GM19328 (cell line): ENCODE data around the gene ELP4.
"Not testable (repeated sequence)": the region's sequence is repeated elsewhere in the genome, so short reads cannot be mapped to it uniquely, and the experiment has no call there.

Experiments
- ATAC-seq: cut with Tn5 transposase; IDR thresholded peaks from one replicate; pipeline ENCODE4 v1.9.1; 2021; ENCODE audit warnings: mild to moderate bottlenecking, moderate library complexity; ENCODE audit not compliant: unreplicated experiment

The ELP4 gene

DNA sequence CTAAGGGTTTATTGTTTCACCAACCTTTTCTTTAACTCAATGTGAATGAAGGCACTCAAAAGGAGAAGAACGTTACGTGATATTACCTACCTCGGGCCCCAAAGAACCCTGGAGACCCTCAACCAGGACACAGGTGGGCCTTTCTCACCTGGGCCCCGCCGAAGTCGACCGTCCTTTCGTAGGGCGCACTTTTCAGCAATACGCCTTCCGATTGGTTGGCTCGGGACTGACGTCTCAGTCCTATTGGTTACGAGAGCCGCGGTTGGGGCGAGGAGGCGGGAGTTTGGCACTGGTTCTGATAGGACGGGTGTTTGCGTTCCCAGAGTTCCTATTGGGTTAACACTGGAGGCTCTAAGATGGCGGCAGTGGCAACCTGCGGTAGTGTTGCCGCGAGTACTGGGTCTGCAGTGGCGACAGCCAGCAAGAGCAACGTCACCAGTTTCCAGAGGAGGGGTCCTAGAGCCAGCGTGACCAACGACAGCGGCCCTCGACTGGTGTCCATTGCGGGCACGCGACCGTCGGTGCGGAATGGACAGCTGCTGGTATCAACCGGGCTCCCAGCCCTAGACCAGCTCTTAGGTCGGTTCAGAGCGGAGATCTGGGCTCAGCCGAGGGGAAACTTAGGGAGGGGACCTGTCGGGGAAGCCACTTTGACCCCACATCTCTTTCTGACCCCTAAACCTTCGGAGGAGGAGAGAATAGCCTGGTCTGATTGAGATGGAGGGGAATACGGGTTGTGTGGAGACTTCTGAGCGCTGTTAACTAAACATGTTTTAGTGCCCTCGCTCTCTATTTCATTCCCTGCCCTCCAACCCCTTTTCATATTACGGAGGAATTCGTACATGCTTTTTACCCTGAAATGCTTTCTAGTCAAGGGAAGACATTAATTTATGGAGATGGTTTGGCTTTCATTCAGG, at the start of gene ELP4, which contains the start of gene IMMP1L:
ELP4 (plus strand) TSS at position 339 of the 917 bp plus-strand sequence; CDS start at position 357, 18 bp downstream.
IMMP1L (minus strand) TSS at position 194 of the 917 bp plus-strand sequence. CDS start 46,346 bp downstream, outside the sequence.
- peak; percentile 100 for ATAC-seq

- ATAC-seq = no peak
These were observed 45.1 kb upstream of the ELP4 start for GRCh38 chr11:31464436-31464835.

DNA sequence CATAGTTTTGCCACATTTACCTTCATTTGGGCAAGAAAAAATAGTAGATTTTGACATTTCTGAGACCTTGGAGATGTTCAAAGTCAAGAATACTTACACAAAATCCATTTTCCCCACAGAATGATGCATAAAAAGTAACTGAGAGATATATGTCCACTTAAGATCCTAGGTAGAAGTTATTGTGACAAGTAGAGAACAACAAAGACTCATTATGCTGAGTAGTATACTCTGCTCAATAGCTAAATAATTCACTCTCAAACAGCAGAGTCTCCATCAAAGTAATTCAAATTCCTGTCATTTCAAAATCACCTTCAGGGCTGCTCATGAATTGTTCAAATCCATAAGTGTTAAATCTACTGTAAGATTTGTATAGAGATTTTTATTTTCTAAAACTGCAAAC, 35.5 kb upstream of the ELP4 start:
- no peak for ATAC-seq

- ATAC-seq = no peak
These were observed 31.9 kb upstream of the ELP4 start for GRCh38 chr11:31477528-31478222.

- no peak for ATAC-seq
These were observed 31.4 kb upstream of the ELP4 start for GRCh38 chr11:31478223-31478590.

GRCh38 chr11:31479066-31479465, 30.5 kb upstream of the ELP4 start:
- no peak for ATAC-seq

GRCh38 chr11:31480930-31481329, 28.6 kb upstream of the ELP4 start:
- ATAC-seq = no peak

- ATAC-seq = no peak
These were observed 25.1 kb upstream of the ELP4 start for GRCh38 chr11:31484497-31484896.

- ATAC-seq = no peak
These were observed 21.7 kb upstream of the ELP4 start for GRCh38 chr11:31487848-31488247.

GRCh38 chr11:31492320-31492913, 17.1 kb upstream of the ELP4 start:
- no peak for ATAC-seq

DNA sequence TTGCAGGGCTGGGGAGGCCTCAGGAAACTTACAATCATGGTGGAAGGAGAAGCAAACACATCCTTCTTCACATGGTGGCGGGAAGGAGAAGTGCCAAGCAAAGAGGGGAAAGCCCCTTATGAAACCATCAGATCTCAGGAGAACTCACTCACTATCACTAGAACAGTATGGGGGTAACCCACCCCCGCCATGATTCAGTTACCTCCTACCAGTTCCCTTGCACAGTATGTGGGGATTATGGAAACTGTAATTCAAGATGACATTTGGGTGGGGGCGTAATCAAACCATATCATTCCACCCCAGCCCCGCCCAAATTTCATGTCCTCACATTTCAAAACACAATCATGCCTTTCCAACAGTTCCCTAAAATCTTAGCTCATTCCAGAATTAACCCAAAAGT, 16.3 kb upstream of the ELP4 start:
- no peak for ATAC-seq

DNA sequence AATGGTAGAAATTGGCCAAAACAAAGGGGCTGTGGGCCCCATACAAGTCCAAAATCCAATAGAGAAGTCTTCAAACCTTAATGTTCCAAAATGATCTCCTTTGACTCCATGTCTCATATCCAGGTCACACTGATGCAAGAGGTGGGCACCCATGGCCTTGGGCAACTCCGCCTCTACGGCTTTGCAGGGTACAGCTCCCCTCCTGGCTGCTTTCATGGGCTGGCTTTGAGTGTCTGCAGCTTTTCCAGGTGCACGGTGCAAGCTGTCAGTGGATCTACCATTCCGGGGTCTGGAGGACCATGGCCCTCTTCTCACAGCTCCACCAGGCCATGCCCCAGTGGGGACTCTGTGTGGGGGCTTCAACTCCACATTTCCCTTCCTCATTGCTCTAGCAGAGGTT, 15.8 kb upstream of the ELP4 start:
- ATAC-seq = not testable (repeated sequence)

DNA sequence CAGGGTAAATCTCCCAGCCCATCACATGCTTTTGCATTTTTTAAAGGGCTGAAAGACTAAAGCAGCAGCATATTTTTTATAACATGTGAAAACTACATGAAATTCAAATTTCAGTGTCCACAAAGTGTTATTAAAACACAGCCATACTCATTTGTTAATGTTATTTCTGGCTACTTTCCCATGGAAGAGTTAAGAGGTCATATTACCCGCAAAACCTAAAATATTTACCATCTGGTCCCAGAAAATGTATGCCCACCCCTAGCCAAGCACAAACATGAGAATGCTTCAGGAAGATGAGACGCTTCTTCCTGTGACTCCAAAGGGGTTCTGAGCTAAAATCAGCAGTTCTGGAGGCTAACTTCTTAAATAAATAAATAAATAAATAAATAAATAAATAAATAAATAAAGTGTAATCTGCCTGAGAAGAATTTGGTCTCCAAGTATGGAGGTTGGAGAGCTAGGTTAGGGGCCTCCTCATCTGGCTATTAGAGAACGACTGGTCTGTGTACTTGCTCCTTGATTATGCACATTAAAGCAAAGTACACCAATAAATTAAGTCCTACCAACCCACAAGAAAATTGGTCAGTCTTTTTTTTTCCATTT, 9.9 kb upstream of the ELP4 start:
- ATAC-seq = no peak

- no peak for ATAC-seq
These were observed 9.0 kb upstream of the ELP4 start for GRCh38 chr11:31500560-31500959.

- no peak for ATAC-seq
These were observed 527 bp upstream of the ELP4 start for GRCh38 chr11:31509051-31509428.

DNA sequence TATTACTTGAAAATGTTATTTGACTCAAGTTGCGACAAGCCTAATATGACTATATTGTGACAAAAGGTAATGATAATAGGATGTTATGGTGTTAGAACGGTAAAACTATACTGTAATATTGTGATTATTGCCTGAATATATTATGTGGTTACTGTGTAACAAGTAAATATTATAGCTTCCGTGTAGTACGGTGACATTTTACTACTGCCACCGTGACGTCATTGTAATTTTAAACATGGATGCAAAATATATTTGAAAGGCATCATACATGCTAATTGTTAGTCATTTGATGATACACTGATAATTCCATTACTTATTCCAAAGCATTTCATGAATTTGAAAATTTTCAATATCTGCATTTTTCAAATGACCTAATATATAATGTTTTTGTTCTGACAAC, 2.5 kb downstream of the ELP4 start:
- no peak for ATAC-seq

DNA sequence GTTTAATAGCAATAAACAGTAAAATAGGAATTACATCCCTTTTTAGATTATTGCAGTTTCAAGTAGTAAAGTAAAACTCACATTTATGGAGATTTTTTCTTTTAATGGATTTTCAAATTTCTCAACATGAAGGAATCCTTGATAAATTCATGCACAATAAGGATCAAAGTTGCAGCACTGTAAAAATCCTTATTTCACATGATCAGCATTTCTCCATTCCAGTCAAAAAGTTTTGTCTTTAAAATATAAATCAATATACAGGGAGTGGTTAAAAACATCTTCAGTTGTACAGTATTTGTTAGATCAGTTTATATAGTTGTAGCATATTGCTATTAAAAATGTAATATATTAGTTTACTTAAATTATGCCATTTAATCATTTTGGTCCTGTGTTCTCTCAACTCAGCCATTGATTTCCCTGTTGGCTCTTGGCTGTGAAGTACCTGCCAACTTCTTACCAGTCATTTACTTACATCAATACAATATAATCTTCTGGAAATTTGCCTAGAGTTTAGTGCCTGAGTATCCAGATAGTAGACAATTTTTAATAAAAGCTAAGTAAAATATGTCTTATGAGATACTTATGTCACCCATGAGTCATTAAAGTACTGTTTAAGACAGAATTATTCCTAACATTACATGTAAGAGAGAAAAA, 12.1 kb downstream of the ELP4 start:
- no peak for ATAC-seq

GRCh38 chr11:31529189-31529588, 19.6 kb downstream of the ELP4 start:
- ATAC-seq = no peak

- no peak for ATAC-seq
These were observed 20.1 kb downstream of the ELP4 start for GRCh38 chr11:31529701-31530100.

DNA sequence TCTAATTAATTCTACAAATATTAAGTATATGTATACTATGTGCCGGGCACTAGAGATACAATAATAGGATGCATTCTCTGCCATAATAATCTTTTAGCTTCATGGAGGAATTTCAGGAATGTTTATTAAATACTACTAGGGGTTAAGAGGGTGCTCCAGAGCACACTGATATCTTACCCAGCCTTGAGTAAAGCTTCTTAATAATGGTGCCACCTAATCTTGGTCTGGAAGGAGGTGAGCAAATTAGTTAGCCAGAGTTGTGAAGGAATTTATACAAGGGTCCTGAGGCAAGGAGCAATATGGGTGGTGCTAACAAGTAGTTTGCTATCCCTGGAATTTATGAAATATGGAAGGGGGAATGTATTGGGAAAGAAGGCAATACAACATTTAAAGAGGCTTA, 21.7 kb downstream of the ELP4 start:
- ATAC-seq = no peak

DNA sequence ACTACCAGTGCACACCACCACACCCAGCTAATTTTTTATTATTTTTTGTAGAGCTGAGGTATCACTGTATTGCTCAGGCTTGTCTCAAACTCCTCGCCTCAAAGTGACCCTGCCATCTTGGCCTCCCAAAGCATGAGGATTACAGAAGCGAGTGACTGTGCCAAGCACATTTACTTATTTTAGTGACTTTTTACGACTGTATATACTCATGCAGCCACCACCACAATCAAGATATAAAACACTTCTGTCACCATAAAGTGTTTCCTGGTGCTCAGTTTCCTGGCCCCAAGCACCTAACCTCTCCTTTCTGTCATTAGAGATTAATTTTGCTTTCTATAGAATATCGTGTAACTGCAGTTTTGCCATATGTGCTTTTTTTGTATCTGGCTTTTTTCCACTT, 25.9 kb downstream of the ELP4 start:
- ATAC-seq = no peak
